ENCODE results near the gene CD74.
"Not testable (repeated sequence)": the region's sequence is repeated elsewhere in the genome, so short reads cannot be mapped to it uniquely, and the experiment has no call there.

CD74 gene

DNA sequence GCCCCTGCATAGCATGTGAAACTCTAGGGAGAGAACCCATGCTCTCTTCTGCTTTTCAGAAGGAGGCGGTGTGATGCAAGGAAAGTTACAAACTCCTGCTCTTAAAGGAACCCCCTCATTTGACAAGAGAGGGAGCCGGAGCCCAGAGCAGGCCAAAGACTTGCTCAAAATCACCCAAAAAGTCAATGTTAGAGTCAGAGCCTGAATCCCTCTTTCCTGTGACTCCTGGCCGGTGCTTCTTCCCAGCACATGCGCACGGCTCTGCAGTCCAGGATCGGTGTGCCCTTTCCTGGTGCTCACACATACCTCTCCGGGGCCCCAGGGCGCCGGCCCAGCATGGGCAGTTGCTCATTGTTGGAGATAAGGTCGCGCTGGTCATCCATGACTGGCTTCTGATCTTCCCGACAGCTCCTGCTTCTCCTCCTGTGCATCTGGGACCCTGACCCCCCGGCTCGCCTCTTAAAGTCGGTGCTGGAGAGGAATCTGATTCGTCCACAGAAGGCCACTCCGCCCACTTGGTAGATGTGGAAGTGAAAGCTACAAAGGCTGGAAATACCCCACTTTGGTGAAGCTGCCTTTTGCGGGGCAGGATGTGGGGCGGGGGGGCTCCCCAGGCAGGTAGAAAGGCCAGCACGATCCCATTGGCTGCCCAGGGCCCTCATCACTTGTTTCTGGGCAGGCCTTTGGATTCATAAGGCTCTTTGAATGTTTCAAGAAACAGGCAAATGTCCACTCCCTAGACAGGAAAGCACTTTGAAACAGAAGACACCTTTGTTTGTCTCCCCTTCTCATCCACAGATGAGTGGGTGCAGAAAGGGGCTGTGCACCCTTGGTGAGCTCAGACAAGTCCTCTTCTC is at the start of gene CD74:
CD74 (minus strand) TSS at position 592 of the 857 bp plus-strand sequence; CDS start at position 431, 161 bp downstream.
- FAIRE-seq, result no peak

DNA sequence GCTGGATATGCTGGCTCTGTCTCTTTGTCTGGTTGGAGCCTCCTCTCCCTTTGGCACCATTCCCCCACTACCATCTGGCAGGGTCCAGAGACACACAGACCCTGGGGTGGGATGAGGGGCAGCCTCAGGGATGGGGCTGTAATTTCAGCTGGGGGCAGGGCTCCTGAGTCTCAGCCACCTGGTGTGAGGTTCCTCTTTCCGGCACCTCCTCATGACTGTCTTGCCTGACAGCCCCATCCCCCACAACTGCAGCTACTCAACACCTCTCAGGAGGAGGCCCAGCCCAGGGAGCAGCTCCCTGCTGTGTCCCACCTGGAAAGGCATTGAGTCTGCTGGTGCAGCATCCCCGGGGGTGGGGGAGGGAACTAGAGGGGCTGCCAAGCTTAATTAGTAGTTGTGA is 48.5 kb upstream of the CD74 start:
- no peak for FAIRE-seq

DNA sequence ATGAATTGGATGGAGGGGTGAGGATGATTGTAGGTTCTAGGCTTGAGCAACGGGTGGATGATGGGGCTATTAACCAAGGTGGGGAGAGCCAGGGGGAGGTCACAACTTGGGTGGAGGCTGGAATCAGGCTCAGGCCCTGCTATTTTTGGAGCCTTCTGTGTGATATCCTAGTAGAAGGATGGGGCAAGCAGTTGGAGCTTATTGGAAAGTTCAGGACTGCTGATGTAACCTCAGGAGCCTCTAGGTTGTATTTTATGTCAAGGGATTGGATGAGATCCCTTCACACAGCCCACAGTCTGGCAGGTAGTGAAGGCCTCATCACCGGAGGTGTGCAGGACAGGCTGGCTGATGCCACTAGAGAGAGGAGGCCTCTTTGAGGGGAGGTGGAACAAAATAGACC is 48.1 kb upstream of the CD74 start:
- FAIRE-seq, result no peak

DNA sequence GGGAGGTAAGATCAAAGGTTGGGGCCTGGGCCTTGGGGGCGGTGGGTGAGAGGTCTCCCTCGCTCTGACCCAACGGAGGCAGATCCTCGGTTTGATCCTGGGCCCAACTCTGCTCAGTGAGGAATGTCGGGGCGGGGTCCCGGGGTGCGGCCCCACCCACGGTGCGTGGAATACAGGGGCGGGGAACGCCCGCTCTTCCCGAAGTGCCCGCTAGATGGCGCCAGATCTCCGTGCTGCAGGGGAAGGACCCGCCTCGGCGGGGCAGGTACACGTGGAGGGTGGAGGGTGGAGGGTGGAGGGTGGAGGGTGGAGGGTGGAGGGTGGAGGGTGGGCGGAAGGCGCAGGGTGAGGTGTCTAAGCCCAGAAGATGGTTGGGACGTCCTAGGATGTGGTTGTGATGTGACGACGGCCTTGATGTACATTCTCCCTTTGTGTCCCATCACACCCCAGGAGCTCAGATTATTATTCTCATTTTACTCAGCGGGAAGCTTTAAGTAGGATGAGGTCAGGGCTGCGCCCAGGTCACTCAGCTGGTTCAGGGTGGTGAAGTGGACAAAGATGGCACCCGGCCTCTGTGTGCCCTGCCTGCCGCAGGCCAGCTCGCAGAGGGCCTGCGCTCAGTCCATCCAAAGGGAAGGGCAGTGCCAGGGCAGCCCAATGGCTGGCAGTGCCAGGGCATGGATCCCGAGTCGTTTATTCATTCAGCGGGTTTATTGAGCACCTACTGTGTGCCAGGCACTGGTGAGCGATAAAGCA is 46.3 kb upstream of the CD74 start:
- FAIRE-seq, result no peak

DNA sequence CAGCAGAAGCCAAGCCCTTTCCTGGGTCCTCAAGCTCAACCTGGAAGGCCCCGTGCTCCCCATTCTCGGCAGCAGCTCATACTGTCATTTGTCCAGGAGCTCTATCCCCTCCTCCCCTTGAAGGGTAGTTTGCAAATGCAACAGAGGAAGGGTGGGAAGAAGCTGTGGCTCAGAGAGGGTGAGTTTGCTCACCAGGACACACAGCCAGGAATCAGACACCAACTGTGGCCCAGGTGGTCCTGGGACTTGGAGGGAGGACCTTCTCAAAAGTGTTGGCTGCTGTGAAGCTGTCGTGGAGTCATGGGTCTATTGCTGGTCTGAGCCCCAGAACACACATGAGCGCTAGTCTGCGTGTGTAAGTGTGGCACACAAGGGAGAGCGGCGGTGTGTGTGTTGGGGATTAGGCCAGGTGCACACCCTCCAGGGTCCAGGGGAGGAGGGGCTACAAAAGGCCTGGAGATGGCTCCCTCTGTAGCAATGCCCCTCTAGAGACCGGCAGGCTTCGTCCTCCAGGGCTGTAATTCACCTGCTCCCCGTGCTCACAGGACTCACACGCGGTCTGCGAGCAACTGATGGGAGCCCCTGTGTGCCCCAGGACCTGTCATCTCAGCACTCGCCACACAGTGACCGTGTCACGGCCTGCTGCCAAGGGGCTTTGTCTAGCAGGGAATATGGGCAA is 45.0 kb upstream of the CD74 start:
- no peak for FAIRE-seq

- FAIRE-seq, result no peak
These were observed 44.4 kb upstream of the CD74 start for GRCh38 chr5:150457121-150457520.

- FAIRE-seq, result no peak
These were observed 42.0 kb upstream of the CD74 start for GRCh38 chr5:150454492-150455229.

GRCh38 chr5:150454027-150454426 is 41.3 kb upstream of the CD74 start:
- not testable (repeated sequence) for FAIRE-seq

DNA sequence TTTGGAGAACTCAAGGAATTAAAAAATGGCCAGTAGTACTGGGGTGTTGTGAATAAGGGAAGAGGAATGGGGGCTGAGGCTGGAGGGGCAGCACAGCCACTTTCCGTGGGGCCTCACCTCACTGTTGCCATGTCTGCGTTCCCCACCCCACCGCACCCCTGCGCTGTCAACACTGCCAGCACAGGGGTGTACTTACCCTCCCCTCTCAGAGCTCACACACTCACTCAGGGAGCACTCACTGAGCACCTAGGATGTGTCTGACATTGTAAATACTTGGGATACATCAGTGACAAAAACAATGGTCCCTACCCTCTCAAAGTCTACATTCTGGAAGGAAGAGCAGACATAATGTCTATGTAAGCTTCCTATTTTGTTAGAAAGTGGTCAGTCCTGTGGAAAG is 40.2 kb upstream of the CD74 start:
- FAIRE-seq, result no peak

DNA sequence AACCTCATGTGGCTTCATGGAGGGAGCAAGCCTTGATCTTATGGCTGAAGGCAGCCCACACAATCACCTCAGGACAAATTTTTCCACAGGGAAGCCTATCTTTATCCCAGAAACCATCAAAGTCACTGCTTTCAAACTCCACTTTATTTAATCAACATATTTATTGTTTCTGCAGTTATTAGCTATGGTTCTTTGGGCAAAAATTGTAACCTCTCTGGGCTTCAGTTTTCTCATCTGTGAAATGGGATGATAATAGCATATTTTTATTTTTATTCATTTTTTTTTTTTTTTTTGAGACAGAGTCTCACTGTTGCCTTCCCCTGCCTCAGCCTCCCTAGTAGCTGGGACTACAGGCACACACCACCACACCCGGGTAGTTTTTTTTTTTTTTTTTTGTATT is 38.9 kb upstream of the CD74 start:
- no peak for FAIRE-seq

DNA sequence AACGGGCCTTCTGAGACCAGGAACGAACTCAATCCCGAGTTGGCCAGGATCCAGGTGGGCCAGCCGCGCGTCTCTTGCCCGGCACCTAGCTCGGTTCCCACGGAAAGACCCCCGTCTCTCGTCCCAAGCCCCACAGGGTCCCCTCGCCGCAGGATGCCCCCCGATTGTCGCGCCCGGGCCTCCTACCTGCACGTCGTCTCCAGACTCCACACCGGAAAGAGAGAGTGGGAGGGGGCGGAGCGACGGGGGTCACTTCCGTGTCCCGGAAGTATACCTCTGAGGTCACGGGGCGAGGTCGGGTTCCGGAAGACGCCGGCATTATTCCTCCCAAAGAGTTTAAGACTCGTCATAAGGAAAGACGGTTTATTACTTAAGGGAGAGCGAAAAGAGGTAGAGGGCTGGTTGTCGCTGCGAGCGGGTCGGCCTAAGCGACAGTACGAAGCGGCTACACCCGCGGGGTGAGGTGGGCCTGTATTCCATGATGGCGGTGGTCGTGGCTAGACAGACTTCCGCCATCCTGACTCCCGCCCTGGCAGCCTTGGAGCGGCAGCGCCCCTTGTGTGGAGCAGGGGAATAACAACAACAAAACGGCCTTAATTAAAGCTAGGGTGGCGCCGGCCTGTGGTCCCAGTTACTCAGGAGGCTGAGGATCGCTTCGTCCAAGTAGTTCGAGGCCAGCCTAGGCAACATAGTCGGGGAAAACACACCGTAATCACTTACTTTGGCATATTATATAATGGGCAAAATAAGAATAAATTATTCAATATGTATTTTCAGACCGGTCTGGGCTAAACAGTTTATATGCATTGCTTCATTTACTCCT is 37.0 kb upstream of the CD74 start, which contains the start of gene RPS14:
RPS14 (minus strand) TSS at position 223 of the 823 bp plus-strand sequence. CDS start 2,006 bp downstream, outside the sequence.
- no peak for FAIRE-seq

DNA sequence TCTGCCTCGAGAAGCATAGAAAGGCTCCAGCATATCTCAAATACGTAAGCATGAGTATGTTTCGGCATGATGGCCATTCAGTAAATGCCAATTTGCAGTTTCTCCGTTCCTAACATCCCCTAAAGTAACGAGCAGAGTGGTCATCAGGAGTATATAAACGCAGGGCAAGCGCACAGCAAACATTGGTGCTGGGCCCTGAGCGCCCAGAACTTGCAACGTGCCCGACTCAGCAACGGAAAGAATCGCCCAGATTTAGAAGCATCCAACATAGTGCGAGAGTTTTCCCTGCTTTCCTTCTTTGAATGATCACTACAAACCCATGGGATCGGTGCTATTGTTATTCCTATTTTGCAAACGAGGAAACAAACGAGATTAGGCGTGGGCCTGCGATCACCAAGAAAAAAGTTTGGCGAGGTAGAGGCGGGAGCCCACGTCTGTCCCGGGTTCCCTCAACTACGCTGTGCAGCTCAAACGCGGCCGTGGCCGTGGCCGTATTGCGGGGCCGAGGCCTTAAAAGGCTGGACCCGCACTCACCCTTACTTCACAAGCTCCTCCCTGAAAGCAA is 36.3 kb upstream of the CD74 start:
- FAIRE-seq, result no peak

- FAIRE-seq, result no peak
These were observed 35.6 kb upstream of the CD74 start for GRCh38 chr5:150448334-150448733.

DNA sequence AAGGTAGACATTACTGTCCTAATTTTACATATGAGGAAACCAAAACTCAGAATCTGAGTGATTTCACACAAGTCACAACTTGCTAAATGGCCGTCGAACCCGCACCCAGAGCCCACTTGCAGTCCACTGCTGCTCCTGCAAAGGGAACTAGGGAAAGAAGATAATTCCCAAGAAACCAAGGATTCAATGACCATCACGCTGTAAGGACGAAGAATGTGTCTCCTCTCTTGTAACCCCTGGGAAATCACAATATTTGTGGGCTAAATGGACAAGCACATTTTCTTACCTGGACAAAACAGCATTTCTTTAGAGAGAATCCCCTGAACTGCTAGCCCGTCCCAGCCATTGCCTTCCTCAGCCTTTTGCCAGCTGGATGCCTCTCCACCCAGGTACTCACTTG is 34.5 kb upstream of the CD74 start:
- no peak for FAIRE-seq

GRCh38 chr5:150446583-150446982 is 33.9 kb upstream of the CD74 start:
- no peak for FAIRE-seq

DNA sequence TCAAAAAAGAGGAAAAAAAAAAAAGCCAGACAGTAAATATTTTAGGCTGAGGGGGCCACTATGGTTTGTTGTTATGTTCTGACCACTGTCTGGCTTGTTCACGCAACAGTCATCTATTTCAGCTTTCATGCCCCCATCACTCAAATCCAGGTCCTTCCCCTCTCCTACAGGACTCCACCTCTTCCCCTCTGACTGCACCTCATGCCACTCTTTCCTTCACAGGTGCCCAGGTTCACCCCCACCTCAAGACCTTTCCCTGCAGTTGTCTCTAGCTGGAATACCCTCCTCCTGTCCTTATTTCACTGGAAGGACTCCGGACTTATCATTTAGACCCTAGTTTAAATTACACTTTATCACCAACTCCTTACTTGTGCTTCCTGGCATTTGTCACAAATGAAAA is 33.4 kb upstream of the CD74 start:
- FAIRE-seq, result no peak

- FAIRE-seq, result no peak
These were observed 32.1 kb upstream of the CD74 start for GRCh38 chr5:150444770-150445169.

DNA sequence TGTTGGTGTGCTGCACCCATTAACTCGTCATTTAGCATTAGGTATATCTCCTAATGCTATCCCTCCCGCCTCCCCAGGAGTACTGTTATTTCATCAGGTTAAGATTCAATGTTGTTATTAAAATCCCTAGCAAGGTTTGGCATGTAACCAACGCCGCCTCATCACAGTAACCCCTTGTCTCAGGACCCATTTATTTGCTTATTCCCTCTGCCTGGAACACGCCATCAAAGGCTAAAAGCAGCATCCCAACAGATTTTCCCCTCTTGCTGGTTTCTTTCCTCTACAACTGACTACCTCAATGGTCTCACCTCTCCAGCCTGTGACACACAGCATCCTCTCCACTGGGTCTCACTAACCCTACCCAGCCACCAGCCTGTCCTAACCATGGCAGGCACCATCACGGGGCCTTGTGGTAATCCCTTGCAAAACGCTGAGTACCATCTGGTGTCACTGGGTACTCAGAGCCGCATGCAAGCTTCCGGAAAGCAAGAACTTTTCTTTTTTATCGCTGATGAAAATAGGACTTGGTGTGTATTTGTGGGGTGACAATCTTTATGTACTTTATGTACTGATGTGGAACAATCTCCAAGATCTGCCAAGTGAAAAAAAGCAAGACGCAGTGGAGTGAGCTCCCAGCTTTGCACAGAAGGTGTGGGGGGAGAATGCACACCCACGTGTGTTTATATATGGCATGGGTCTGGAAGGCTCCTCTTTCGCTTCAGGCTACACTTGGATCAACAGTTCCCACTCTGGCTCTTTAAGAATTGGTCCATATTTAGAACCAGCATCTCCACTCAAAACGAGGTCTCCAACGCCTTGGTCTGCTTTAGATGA is 30.7 kb upstream of the CD74 start:
- FAIRE-seq, result no peak

DNA sequence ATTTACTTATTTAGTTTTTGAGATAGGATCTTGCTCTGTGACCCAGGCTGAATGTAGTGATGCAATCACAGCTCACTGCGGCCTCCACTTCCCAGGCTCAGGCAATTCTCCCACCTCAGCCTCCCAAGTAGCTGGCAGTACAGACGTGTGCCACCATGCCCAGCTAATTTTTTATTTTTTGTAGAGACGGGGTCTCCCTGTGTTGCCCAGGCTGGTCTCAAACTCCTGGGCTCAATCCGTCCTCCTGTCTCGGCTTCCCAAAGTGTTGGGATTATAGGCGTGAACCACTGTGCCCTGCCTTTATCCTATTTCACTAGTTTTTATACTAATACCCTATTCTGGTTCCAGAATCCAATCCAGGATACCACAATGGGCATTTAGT is 30.0 kb upstream of the CD74 start:
- no peak for FAIRE-seq
